Erythroblast (primary cell): ENCODE results near the gene HELZ.

ENCODE experiments used
- GATA1 ChIP-seq: IDR thresholded peaks from 2 replicates; pipeline ENCODE4 v1.6.1; 2011; ENCODE audit warnings: low read depth, mild to moderate bottlenecking, control low read depth, low read length, moderate library complexity
- POLR2A ChIP-seq: IDR thresholded peaks from 2 replicates; pipeline ENCODE4 v1.6.1; 2011; ENCODE audit warnings: mild to moderate bottlenecking, low read length

- TF ChIP-seq POLR2A: no peak
- no peak for TF ChIP-seq GATA1
These were observed 92.2 kb downstream of the HELZ start for GRCh38 chr17:67152824-67153223.
